Kidney epithelial cell (primary cell): Measurements from ENCODE around the gene ATP5F1D. TPM values are rescaled to one million over a fixed set of nuclear protein-coding genes. Genes with fewer than 3 reads are reported as not detected.

ENCODE experiments used
- DNase-seq: peaks from one replicate; pipeline ENCODE4 v3.0.0-alpha.2; 2010; ENCODE audit warnings: low read depth
- H3K27me3 ChIP-seq: 2 replicates; pipeline ENCODE4 v1.6.0; 2011; ENCODE audit warnings: low read length; ENCODE audit not compliant: control insufficient read depth, insufficient read depth
- H3K36me3 ChIP-seq: 2 replicates; pipeline ENCODE4 v1.5.1; 2011; ENCODE audit warnings: low read length; ENCODE audit not compliant: control insufficient read depth, insufficient read depth
- H3K4me3 ChIP-seq: 2 replicates; pipeline ENCODE4 v1.5.1; 2011; ENCODE audit warnings: low read depth, mild to moderate bottlenecking, control low read depth, low read length
- CTCF ChIP-seq: IDR thresholded peaks from 2 replicates; pipeline ENCODE4 v1.5.1; 2011; ENCODE audit warnings: mild to moderate bottlenecking, moderate library complexity, low read length, control low read depth, inconsistent platforms; ENCODE audit not compliant: insufficient read depth, poor library complexity, severe bottlenecking
- total RNA-seq: library from RNA; depleted of rRNA; stranded (reverse); fragments of >200 nt; gene quantifications from 2 replicates; pipeline ENCODE4 v1.2.3, GENCODE V29; 2015

The ATP5F1D gene
- total RNA-seq, 1 donor from 2014 or later: 55.3 TPM

GRCh38 chr19:1255186-1256161 is 13.9 kb downstream of the ATP5F1D start:
- Histone ChIP-seq H3K27me3 (no peaks in the 10 kb centered on the region), H3K36me3 (peaks cover 10% of the 10 kb centered on the region), H3K4me3 (no peak overlapping the region)
- DNase-seq: no peak
- no peak for TF ChIP-seq CTCF

GRCh38 chr19:1256646-1257474 is 15.3 kb downstream of the ATP5F1D start:
- Histone ChIP-seq H3K4me3 (no peak overlapping the region), H3K36me3 (peaks cover 7% of the 10 kb centered on the region), H3K27me3 (no peaks in the 10 kb centered on the region)
- DNase-seq: no peak
- no peak for TF ChIP-seq CTCF

DNA sequence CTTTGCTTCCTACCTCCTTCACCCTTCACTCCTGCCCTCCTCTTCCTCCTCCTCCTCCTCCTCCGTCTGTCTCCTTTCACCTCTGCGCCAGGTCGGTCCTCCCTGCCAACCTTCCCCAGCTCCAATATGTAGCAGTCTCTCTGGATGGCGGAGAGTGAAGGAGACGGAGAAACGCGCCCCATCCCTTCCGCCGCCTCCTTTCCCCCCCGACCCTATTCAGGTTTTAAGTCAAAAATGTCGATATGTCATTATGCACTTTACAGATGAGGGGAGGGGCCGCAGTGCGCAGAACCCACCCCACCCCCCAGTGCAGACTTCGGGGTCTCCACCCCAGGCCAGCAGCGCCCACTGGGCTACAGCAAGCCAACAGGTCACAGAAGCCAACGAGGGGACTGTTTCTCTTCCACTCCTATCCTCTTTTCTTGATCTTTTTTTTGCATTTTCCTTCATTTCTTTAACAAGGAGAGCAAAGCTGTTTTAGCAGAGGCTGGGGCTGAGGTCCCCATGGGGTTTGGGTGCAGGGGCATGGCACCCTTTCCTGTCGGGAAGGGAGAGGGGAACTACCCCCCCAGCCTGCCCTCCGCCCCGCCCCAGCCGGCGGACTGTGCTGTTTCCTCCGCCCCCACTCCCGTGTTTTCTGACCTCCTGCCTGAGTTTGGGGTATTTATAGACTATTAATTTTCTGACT is 16.1 kb downstream of the ATP5F1D start:
- Histone ChIP-seq H3K36me3 (peaks cover 7% of the 10 kb centered on the region), H3K27me3 (no peaks in the 10 kb centered on the region), H3K4me3 (no peak overlapping the region)
- TF ChIP-seq CTCF: no peak
- no peak for DNase-seq

GRCh38 chr19:1258163-1258492 is 16.6 kb downstream of the ATP5F1D start:
- Histone ChIP-seq H3K27me3 (no peaks in the 10 kb centered on the region), H3K4me3 (no peak overlapping the region), H3K36me3 (peaks cover 7% of the 10 kb centered on the region)
- no peak for TF ChIP-seq CTCF
- no peak for DNase-seq

DNA sequence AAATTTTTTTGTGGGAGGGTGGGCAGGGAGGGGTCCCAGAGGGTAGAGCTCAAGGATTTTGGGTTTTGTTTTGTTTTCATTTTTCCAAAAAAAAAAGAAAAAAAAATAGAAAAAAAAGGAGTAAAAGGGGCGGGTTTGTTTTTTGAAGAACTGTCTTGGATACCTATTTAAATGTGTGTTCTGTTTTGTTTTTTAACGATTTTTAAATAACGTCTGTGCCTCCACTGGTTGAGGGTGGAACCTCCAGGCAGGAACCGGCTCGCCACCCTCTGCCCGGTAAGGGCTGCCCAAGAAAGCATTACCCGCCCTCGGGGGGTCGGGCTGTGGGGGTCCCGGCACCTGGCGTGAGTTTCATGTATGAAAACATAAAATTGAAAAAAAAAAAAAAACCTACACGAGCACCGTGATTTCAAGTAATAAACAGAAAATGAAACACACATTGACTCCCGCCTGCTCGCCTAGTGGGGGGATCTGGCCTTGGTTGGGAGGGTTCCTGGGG is 17.2 kb downstream of the ATP5F1D start:
- no peak for TF ChIP-seq CTCF
- DNase-seq: no peak
- Histone ChIP-seq H3K36me3 (peaks cover 7% of the 10 kb centered on the region), H3K27me3 (no peaks in the 10 kb centered on the region), H3K4me3 (no peak overlapping the region)
